Left colon (tissue), 2 donors: ENCODE measurements around the gene SLC29A2. TPM values are rescaled to one million over a fixed set of nuclear protein-coding genes. Genes with fewer than 3 reads are reported as not detected.
A peak's percentile ranks its signal among the peaks of the same experiment; 100 is the strongest.
"Not testable (repeated sequence)": the region's sequence is repeated elsewhere in the genome, so short reads cannot be mapped to it uniquely, and the experiment has no call there.

Experiments used
- ATAC-seq: fragments of 200-7000 bp; cut with Tn5 transposase; one replicate; pipeline ENCODE4 v1.9.1; 2020; ENCODE audit warnings: mild to moderate bottlenecking, moderate library complexity
- DNase-seq, 2 donors: peaks; one replicate each; pipeline ENCODE4 v3.0.0-alpha.2; 2020
- intact Hi-C, 2 donors: fragments of 100-400 bp; cut with DNase I in 1 of 2; cut with micrococcal nuclease in 1 of 2; formaldehyde crosslinking; loops; one replicate each; pipeline versions ENCODE4 v1.11.2 to v1.14.0; 2022; cut with DNase I, micrococcal nuclease
- total RNA-seq, 2 donors: library from RNA; stranded (reverse); fragmentation: NEBNext Ultra II Directional; extraction: Animal tissue kit (Norgen Biotek cat#: 25700); gene quantifications; one replicate each; pipeline ENCODE4 v1.2.1, GENCODE V29; 2021
- donor health status: DM: no; HTN: no; CAD: no.
- donor health status: DM: yes; HTN: yes; CAD: no.

SLC29A2 gene
- total RNA-seq, 2 donors from 2014 or later: 16.3 to 31.1 TPM

DNA sequence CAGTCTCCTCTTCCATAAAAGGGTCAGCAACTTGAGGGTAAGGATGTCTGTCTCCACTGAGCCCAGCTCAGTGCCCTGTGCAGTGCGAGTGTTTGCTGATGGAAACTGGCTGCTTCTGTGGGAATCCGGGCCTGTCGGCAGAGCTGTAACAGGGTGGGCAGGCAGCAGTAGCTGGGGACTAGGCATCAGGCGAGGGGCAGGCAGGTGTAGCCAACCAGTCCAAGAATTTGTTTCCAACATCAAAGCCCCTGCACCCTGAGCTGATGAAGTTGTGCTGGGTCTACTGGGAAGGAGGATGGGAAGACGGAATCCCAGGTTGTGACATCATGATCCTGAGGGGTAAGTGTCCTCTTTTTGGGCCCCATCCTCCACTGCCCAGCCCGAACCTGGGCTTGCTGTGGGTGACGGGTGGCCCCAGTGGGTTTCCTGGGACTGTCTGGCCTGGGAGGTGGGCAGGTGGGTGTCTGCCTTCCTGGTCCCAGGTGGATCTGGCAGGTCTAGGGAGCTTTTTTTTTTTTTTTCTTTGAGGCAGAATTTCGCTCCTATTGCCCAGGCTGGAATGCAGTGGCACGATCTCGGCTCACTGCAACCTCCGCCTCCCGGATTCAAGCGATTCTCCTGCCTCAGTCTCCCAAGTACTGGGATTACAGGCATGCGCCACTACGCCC lies 11.0 kb downstream of the SLC29A2 start:
- ATAC-seq (no peak), DNase-seq (no peak)
- intact Hi-C loops: no loop called here

DNA sequence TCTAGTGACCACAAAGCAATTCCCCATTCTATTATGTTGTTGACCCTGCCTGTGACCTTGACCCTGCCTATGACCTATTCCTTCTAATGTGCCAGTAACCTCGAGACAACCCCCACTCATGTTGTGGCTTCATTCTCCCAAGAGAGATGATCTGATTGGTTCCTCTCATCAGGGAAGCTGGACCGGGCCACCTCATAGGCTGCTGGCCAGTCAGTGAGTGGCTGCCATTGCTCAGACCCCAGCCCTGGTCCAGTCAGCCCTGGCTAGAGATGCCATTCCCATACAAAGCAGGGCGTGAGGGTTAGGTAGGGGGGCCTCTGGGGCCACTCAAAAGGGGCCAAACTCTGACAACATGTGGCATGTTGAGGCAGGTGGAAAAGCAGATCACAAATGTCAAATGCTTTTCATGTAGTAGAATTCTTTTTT lies 11.9 kb downstream of the SLC29A2 start:
- DNase-seq (no peak), ATAC-seq (no peak)
- intact Hi-C loops: no loop called here

DNA sequence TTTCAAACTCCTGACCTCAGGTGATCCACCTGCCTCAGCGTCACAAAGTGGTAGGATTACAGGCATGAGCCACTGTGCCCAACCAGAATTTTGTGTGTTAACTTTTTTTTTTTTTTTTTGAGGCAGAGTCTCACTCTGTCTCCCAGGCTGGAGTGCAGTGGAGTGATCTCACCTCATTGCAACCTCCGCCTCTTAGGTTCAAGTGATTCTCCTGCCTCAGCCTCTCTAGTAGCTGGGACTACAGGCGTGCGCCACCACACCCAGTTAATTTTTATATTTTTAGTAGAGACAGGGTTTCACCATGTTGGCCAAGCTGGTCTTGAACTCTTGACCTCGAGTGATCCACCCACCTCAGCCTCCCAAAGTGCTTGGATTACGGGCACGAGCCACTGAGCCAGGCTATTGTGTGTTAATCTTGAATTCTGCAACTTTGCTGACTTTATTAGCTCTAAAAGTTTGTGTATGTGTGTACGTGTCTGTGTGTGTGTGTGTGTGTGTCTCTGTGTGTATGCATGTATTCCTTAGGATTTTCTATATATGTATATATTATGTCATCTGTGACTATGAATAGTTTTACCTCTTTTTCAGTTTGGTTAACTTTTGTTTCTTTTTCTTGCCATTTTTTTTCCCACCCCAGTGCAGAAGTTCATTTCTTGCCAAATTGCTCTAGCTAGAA lies 20.9 kb downstream of the SLC29A2 start:
- ATAC-seq: peak; percentile 13
- intact Hi-C loops, DNase-seq: not testable (repeated sequence)

DNA sequence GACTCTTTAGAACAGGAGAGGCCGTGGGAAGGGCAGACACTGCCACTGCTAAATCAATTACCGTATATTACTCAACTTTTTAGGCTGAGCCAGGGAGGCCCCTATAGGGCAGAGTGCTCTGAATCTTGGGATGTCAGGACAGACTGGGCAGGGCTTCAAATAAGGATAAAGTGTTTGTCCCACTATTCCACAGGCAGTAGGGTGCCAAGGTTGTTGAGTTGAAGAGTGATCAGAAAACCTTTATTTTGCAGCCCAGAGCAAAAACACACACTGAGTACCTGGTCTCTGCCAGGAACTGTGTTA lies 22.5 kb downstream of the SLC29A2 start:
- intact Hi-C loops: no loop called here
- DNase-seq (no peak), ATAC-seq (no peak)

DNA sequence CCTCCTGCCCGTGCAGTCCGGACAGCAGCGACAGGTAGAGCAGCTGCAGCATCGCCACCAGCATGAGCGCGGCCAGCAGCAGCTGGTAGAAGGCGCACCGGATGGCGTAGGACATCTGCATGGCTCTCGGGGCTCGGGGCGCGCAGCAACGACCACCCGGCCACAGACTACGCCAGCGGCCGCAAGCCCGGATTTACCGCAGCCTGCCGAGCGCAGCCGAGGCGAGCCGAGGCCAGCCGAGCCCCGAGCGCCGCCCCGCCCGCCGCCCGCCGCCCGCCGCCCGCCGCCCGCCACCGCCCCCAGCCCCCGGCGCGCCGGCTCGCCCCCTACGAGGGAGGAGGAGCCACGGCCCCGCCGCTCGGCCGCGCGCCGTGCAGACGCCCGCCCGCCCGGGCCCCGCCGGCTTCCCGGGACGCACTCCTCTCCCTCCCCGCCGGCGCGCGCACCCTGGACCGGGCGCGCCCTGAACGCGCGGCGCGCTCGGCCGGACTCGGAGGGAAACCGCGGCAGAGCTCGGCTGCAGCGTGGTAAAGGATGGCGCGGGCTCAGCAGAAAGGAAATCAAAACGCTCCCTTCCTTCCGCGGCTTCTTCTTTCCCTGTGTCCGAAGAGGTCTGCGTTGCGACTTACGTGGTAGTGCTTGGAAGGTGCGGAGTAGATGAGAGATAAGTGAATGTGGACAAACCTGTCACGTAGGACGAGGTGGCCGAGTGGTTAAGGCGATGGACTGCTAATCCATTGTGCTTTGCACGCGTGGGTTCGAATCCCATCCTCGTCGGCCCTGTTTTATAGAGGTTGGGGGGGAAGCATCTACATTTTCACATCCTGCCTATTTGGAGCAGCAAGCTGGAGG lies 23.9 kb downstream of the SLC29A2 start, which contains the start of gene B4GAT1:
Gene B4GAT1 (minus strand): TSS at position 205 of the 852 bp plus-strand sequence. CDS start 84 bp downstream, at position 121.
- DNase-seq (peak; percentile 80 to 82), ATAC-seq (peak; percentile 55)
- intact Hi-C loops: no loop called here

DNA sequence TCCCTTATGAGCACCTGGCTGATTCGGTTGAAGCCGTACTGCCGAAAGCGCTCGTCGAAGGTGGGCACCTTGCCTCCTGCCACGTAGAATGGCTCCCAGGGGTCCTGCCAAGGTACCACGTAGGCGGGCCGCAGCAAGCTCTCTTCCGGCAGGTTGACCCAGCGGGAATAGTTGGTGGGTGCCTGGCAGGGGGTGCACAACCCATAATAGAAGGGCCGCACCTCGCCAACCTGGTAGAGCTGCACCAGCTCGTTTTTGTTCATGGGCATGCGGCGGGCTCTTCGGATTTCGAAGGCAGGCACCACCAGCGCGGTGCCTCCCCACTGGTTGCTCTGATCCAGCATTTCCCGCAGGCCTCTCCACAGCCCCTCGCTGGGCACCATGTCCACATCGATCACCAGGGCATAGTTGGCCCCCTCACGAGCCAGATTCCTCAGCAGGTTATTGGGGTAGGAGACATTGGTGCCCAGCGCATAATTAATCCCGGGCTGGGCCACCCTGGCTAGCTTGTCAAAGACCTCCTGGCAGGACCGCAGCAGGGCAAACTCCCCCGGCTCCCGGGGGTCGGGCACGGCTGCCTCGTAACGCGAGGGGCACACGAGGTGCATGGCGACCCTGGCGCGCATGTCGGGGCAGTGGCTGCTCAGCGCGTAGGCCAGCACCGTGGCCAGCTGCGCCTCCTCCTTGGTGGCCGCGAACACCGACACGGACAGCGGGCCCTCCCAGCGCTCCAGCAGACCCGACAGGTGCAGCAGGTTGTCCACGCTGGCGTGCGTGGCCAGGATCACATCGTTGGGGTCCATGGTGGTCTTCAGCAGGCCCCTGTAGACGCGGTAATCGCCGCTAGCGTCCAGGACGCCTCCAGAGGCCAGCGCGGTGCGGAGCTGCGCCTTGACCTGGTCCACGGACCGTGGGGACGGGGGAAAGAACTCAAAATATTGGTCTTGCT lies 24.8 kb downstream of the SLC29A2 start:
- intact Hi-C loops: no loop called here
- peak in 1 of 2 donors; percentile 49 for DNase-seq

DNA sequence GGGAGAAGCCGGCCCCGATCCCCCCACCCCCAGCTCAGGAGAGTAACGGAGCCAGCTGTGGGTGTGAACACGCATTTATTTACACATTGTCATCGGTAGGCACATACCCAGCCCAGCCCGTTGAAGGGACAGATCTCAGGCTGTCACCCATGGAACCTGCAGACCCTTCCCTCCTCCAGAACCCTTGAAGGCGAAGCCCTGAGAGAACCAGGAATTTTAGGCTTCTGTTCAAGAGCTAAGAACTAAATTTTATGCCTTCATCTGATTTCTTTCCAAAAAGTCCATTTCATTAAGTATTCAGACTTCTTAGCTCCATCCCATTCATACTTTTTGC lies 26.3 kb downstream of the SLC29A2 start:
- ATAC-seq (no peak), DNase-seq (no peak)
- intact Hi-C loops: no loop called here

More for the DNA sequence above, 24.8 kb downstream of the SLC29A2 start:
- ATAC-seq: peak; percentile 7

DNA sequence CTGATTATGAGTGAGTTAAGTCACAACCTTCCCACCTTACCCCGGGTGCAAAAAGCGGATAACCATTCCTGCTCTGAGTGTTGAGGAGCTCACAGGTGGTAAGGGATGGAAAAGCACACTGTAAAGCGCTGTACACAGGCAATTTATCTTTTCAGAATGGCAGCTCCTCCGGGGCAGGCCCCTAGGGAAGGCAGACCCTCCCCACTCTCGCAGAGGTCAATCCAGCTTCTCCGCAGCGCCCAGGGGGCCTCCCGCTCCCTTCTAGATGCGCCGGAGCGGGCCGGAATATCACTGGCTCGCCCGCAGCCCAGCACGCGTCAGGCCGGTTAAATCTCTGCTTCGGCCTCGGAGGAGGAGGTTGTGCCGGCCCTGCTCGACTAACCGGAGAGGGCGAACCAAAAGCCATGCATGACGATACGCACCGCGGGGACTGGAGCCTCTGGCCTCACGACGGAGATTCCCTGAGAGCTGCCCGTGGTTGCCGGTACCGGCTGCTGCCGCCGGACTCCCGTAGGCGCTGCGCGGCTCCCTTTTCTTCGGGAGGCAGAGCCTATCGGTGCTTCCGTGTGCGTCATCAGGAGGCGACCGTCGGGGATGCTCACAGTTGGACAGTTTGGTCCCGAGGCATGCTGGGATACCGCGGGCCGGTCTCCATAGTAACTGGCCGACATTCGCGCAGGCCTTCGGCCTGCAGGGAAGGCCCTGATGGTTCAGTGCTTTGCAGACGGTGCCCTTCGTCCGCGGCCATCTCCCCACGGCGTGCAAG lies 26.8 kb downstream of the SLC29A2 start, which contains the start of gene BRMS1:
Gene BRMS1 (minus strand): TSS at position 555 of the 766 bp plus-strand sequence. CDS start 2,870 bp downstream, outside the sequence.
- DNase-seq (peak; percentile 99 to 100), ATAC-seq (peak; percentile 79)
- intact Hi-C loops: no loop called here

DNA sequence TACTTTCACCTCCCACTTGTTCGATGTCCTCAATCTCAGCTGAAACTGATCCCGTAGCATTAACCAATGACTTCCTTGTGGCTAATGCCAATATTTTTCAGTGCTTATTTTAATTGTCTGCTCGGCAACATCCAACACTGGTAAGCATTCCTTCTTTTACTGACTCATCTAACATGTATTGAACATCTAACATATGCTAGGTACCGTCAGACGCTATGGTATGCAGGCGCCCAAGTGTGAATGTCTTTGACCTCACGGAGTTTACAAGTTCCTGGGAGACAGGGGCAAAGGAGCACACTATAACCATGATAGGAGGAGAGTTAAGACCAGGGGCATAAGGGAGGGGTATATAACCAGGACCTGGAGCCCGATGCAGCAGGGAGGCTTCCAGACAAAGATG lies 28.4 kb downstream of the SLC29A2 start:
- intact Hi-C loops: no loop called here
- no peak for DNase-seq
- ATAC-seq: no peak

DNA sequence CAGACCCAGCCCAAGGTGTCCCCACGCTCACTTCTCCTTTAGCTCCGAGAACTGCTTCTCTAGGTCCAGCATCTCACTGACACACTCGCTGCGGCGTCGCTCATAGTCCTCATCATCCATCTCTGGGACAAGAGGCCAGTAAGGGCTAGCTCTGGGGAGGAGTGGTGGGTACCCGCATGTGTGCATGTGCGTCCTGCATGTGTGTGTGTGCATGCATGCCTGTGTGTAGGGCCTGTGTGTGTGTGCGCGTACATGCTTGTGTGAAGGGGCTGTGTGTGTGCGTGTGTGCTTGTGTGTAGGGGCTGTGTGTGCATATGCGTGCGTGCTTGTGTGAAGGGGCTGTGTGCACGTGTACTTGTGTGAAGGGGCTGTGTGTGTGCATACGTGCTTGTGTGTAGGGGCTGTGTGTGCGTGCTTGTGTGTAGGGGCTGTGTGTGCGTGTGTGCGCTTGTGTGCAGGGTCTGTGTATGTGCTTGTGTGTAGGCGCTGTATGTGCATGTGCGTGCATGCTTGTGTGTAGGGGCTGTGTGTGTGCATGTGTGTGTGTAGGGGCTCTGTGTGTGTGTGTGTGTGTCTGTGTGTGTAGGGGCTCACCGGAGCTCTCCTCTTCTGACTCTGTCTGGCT lies 29.9 kb downstream of the SLC29A2 start:
- DNase-seq (no peak), ATAC-seq (no peak)
- intact Hi-C loops: no loop called here

DNA sequence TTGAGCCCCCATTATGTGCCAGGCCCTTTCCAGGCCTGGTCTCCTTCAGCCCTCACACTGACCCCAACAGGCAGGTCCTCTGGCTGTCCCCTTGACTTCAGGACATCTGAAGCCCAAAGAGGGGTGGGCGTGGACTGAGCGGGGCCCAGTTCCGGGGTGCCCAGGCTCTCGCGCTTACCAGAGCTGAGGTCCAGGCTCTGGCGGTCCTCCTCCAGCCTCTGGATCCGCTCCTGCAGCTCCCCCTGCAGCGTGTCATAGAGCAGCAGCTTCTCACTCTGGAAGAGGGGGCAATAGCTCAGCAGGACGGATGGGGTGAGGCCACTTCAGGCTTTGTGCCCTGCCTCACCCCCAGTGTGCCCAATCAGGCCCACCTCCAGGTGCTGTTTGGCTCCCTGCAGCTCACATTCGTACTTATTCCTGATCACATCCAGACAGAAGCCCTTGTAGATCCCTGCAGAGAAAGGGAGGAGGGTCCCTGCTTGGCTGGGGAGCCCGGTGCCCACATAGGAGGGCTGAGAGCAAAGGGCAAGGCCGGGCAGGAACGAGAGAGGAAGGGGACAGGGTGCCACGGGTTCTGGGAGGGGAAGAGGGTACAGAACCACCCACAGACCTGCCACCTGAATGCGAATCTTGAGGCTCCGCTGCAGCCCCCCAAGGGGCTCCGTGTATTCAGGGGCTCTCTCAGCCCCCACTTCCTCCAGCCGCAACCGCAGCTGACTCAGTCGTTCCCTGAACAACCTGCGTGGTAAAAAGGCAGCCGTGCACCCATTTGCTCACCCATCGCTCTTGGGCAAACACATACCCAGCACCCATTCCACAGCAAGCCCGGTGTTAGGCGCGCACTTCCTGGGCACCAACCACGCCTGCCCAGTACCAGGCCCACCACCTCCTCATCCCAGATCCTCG lies 30.7 kb downstream of the SLC29A2 start:
- no peak for ATAC-seq
- DNase-seq: no peak
- intact Hi-C loops: no loop called here

DNA sequence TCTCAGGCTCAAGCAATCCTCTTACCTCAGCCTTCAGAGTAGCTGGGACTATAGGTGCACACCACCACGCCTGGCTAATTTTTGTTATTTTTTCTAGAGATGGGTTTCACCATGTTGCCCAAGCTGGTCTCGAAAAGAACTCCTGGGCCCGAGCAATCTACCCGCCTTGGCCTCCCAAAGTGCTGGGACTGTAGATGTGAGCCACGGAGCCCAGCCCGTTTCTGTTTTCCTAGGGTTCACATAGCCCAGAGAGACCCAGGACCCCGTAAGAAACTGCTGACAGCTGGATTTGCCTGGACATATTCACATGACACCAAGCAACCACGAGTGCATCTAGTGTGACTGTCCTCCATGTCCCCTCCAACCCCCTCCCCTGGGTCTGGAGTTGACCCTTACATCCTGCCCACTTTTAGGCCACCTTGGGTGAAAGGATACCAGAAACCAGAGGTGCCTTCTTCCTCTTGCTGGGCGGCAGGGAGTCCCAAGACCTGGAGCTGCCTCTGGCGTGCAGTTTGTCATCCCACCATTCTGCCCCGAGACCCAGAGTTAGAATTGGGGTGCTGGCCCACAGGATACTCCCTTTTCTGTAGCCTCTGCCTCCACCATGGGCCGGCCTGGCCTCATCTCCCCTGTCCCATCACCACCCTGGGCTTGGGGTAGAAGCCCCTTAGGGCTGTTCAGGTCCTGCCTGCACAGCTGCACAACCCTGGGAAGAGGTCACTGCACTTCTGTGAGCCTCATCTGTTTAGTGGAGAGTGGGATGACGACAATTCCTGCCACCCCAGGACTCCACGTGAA lies 31.7 kb downstream of the SLC29A2 start:
- DNase-seq (no peak), ATAC-seq (no peak)
- intact Hi-C loops: no loop called here

DNA sequence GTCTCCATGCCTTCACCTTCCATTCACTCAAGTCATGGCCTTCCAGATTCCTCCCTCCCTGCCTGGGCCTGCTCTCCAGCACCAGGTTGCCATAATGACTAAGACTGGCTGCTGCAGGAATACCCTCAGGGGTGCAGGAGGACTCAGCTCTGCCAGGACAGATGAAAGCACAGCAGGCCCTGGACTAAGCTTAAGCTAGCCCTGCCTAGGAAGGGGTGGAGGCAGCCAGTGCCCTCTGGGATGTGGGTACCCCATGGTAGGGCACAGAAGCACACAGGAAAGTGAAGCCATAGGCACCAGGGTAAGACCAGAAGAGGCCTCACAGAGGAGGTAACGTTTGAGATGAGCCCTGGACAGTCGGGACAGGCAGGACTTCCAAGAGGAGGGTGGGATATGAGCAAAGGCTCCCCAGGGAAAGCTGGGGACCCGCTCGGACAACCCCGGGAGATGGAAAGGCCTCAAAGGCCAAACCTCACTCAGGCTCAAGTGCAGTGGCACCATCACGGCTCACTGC lies 32.3 kb downstream of the SLC29A2 start:
- no peak for DNase-seq
- intact Hi-C loops: no loop called here

DNA sequence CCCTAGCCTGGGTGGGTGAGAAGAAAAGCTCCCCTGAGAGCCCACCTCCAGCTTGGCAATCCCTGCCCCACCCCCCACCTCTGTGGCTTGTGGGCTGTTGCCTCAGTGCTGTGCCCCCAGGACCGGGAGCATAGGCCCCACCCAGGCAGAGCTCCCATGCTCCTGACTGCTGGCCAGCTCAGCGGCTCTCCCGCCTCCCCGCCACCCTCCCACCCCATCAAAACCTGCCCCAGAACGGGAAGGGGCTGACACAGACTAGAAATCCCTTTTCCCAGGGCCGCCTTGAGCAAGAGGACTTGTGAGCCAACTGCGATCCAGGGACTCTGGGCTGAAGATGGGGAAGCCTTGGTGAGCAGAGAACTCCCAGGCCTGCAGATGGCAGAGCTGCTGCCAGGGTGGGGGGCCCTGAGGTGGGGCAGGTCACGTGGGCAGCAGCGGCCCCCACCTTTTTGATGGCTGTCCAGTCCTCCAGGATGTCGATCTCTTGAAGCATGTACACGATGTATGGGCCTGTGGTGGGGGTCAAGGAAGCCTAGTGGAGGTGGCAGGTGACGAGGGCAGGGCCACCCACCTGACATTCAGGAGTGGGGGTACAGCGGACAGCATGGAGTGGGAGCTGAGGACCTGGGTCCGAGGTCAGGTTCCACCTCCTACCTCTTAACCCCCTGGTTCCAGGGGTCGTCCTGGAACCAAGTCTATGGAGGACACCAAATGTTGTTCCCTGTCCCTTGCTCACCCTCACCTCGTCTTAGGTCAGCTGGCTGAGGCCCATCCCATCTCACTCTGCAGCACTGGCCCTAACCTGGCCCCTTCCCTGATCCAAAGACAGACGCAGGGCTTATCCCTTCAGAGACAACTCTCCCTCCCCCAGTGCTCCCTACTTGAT lies 33.0 kb downstream of the SLC29A2 start:
- ATAC-seq (no peak), DNase-seq (no peak)
- intact Hi-C loops: no loop called here

More for the DNA sequence above, 32.3 kb downstream of the SLC29A2 start:
- no peak for ATAC-seq
